MG63 (cell line): Measurements from ENCODE around the gene ISLR. TPM values are rescaled to one million over a fixed set of nuclear protein-coding genes. Genes with fewer than 3 reads are reported as not detected.

Experiments used
- DNase-seq: peaks from one replicate; pipeline ENCODE4 v3.0.0-alpha.2; 2020
- H3K27me3 ChIP-seq: fragments of 250-450 bp; sonication (Bioruptor Pico); 2 replicates; pipeline ENCODE4 v1.5.1; 2020; ENCODE audit warnings: mild to moderate bottlenecking, moderate library complexity
- H3K36me3 ChIP-seq: fragments of 250-450 bp; sonication (Bioruptor Pico); 2 replicates; pipeline ENCODE4 v1.5.1; 2020; ENCODE audit warnings: mild to moderate bottlenecking, moderate library complexity
- H3K4me3 ChIP-seq: fragments of 250-450 bp; sonication (Bioruptor Pico); 2 replicates; pipeline ENCODE4 v1.5.1; 2020; ENCODE audit warnings: mild to moderate bottlenecking, moderate library complexity
- H3K9me3 ChIP-seq: fragments of 250-450 bp; sonication (Bioruptor Pico); 2 replicates; pipeline ENCODE4 v1.5.1; 2020; ENCODE audit warnings: mild to moderate bottlenecking, moderate library complexity
- total RNA-seq: library from RNA; depleted of rRNA; stranded (reverse); fragments of >200 nt; shearing (Covaris generic); gene quantifications from 2 replicates; pipeline ENCODE4 v1.2.3, GENCODE V29; 2014; ENCODE audit warnings: low replicate concordance; rRNA removed

Gene ISLR
- total RNA-seq, 1 experiment from 2014 or later: not detected

GRCh38 chr15:74213858-74214284 is 40.4 kb downstream of the ISLR start:
- Histone ChIP-seq H3K27me3 (no peaks in the 10 kb centered on the region; the same call in 1 of the 2 replicates), H3K9me3 (no peaks in the 10 kb centered on the region; the same call in 1 of the 2 replicates), H3K4me3 (no peak overlapping the region), H3K36me3 (no peaks in the 10 kb centered on the region)
- DNase-seq: no peak

DNA sequence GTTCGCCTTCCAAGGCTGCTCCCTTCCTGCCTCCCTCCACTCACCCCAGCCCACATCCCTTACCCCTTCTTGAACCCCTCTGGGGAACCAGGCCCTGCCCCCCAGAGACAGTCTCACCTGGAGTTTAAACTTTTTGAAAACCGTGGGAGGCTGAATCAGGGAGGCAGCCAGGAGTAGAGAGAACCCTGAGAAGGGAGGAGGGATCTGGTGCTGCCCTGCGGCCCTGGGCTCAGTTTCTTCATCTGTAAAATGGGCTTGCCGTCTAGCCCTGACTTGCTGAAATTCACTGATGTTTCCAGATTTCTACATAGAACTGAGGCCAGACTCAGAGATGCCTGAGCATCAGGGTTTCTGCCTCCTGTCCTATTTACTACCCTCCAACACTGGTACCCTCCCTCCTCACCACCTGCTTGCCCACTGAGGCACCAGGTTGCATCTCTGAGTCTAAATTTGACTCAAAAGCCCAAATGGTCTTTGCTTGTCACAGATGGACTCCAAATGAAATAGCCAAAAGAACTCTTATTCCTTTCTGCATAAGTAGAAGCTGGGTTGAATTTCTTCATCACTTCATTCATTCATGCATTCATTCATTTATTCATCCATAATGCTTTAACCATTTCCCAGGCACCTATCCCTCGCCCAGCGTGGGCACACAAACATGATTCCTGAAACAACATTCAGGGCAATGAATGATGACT is 41.0 kb downstream of the ISLR start:
- no peak for DNase-seq
- Histone ChIP-seq H3K27me3 (no peaks in the 10 kb centered on the region; the same call in 1 of the 2 replicates), H3K9me3 (no peaks in the 10 kb centered on the region; the same call in 1 of the 2 replicates), H3K4me3 (no peak overlapping the region), H3K36me3 (no peaks in the 10 kb centered on the region)

DNA sequence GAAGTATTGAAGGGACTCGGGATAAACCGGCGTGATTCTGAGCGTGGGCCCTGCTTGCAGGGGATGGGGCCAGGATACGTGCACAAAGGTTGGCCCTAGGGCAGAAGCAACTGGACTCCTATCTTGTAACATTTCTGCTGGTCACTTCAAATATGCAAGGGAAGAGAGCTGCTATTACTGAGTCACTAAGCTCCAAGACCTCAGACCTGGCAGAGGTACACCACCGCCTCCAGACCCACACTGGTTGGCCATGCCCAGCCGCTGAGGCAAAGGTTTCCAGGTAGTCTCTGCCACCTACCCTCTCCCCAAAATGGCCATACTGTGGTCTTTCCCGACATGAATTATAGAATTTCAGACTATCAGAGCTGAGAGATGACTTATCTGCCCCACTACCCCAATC is 42.4 kb downstream of the ISLR start:
- no peak overlapping the region for H3K4me3 ChIP-seq
- no peaks in the 10 kb centered on the region for H3K36me3 ChIP-seq
- DNase-seq: peak; percentile 54
- no peaks in the 10 kb centered on the region; the same call in 1 of the 2 replicates for H3K27me3 ChIP-seq
- no peaks in the 10 kb centered on the region for H3K9me3 ChIP-seq

- Histone ChIP-seq H3K4me3 (no peak overlapping the region), H3K27me3 (no peaks in the 10 kb centered on the region; the same call in 1 of the 2 replicates), H3K36me3 (no peaks in the 10 kb centered on the region), H3K9me3 (no peaks in the 10 kb centered on the region)
- DNase-seq: no peak
Observed at GRCh38 chr15:74216949-74217348, 43.4 kb downstream of the ISLR start.

DNA sequence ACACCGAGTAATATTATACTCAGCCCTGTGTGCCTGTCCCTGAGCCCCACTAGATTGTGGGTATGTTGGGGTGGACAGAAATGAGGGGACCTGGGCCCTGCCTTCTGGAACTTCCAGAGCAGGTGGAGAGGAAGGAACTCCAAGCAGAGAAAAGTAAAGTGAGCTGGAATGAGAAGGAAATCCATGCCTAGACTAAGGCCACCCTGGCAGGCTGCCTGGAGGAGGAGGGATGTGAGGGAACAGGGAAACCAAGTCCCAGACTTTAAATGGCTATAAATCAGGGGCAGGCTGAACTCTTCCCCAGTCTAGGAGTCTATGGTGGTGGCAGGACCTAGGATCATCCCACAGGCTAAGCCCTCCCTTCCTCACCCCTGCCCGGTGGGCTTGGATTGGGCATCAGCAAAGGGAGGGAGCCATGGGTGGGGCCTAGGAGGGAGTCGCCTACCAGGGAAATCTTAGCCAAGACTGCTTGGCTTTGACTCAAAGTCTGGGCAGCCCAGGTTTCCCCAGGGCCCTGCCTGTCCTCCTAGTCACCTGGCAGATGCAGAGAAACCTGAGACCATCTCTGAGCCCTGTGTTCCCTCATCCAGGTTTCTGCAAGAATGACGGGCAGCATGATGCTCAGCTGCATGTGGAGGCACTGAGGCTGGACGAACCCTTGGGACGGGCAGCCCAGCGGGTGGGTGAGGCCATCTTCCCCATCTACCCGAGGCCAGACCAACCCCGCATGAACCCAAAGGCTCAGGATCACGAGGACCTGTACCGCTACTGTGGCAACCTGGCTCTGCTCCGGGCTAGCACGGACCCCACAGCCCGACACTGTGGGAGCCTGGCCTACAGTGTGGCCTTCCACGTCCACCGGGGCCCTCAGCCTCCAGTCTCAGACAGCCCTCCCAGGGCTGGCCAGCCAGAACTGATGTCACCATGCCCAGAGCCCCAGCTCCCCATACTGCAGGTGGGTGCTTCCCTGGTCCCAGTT is 44.7 kb downstream of the ISLR start:
- Histone ChIP-seq H3K36me3 (no peaks in the 10 kb centered on the region), H3K27me3 (no peaks in the 10 kb centered on the region; the same call in 1 of the 2 replicates), H3K9me3 (no peaks in the 10 kb centered on the region), H3K4me3 (no peak overlapping the region)
- no peak for DNase-seq

DNA sequence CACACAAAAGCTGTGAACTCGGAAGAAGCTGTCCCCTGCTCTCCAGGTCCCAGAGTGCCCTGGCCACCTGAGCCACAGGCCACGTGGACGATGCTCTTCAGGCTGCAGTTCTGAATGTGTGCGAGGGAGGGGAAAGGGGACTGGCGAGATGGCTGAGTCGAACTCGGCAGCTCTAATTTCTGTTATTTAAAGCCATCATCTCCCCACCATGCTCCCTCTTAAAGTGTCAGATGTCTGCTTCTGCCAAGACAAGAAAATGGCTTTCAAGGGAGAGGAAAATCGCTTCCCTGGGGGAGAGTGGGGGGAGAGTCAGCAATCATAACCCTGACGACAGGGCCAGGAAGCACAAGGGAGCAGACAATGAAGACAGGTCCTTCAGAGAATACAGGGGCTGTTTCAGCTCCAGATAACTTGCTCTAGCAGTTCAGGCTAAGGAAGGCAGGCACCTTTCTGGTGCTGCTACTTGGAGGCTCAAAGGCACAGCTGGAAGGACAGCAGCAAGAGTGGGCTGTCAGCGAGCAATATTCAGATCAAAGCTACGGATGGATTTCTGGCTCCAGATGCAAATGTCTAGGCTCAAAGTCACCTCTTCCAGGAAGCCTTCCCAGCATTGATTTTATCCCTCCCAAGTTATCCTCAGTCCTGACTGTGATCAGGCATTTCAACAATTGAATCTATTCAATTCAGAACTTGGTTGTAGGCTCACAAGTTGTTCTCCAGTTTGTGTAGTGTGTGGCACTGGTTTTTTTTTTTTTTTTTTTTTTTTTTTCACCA is 47.2 kb downstream of the ISLR start:
- no peaks in the 10 kb centered on the region for H3K27me3 ChIP-seq
- no peaks in the 10 kb centered on the region for H3K9me3 ChIP-seq
- no peaks in the 10 kb centered on the region for H3K36me3 ChIP-seq
- no peak for DNase-seq
- no peak overlapping the region for H3K4me3 ChIP-seq

DNA sequence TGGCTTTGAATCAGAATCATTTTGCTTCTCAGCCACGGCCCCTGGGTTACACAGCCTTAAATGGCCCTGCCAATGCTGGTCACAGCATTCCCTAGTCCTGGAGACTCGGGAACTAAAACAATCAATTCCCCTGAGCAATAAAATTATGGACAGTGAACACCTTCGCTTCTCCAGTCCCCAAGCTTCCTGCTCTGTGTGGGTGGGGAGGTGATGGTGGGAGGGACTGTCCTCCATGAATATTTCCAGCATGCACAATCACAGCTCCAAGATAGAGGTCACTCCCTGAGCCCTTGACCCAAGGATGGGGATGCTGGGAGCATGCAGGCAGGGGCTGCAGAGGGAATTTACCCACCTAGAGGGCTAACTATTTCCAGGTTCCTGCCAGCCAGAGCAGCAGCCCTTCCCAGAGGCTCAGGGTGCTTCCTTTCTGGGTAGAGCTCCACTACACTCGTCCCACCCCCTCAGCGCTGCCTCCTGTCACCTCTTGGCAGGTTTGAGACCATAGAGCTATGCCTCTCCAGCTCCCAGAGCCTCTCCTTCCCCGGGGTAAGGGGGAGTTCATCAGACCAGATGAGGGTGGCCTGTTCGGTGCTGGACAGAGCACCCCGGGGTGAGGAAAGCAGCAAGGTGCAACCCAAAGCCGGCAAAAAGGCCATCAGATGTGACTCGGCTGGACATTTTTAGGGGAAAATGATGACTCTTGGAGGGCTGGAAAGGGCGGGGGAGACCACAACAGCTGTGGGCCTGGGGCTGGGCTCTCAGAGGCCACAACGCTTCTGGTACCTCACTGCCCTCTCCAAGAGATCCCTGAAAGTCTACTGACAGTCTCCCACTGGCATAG is 48.1 kb downstream of the ISLR start:
- Histone ChIP-seq H3K4me3 (no peak overlapping the region), H3K9me3 (no peaks in the 10 kb centered on the region)

GRCh38 chr15:74222240-74223119 is 49.0 kb downstream of the ISLR start:
- no peaks in the 10 kb centered on the region for H3K27me3 ChIP-seq
- H3K9me3 ChIP-seq: no peaks in the 10 kb centered on the region
- no peak for DNase-seq
- no peak overlapping the region for H3K4me3 ChIP-seq
- no peaks in the 10 kb centered on the region for H3K36me3 ChIP-seq

More for the DNA sequence above, 48.1 kb downstream of the ISLR start:
- no peak for DNase-seq
- H3K36me3 ChIP-seq: no peaks in the 10 kb centered on the region
- H3K27me3 ChIP-seq: no peaks in the 10 kb centered on the region

- DNase-seq: no peak
- no peaks in the 10 kb centered on the region for H3K27me3 ChIP-seq
Observed at GRCh38 chr15:74225928-74226327, 52.4 kb downstream of the ISLR start.

More at GRCh38 chr15:74225928-74226327, 52.4 kb downstream of the ISLR start:
- H3K4me3 ChIP-seq: no peak overlapping the region
- H3K9me3 ChIP-seq: no peaks in the 10 kb centered on the region
- H3K36me3 ChIP-seq: no peaks in the 10 kb centered on the region

Other genes starting within 250 kb of the ISLR start
- 206 and 224 TPM in 2 replicates for gene LOXL1, start 247.2 kb upstream of the ISLR start, total RNA-seq
- 45.3 and 53.1 TPM in 2 replicates for gene STOML1, start 181.4 kb upstream of the ISLR start, total RNA-seq
- 19.5 and 39.8 TPM in 2 replicates for gene PML, start 179.0 kb upstream of the ISLR start, total RNA-seq
- gene GOLGA6A, start 91.2 kb upstream of the ISLR start, total RNA-seq: not detected in 2 replicates
- gene ISLR2, start 43.1 kb upstream of the ISLR start, total RNA-seq: not detected in 2 replicates
- gene STRA6, start 29.1 kb downstream of the ISLR start, total RNA-seq: 1.4 and 1.9 TPM in 2 replicates
- gene CCDC33, start 62.6 kb downstream of the ISLR start, total RNA-seq: not detected in 2 replicates
- gene CYP11A1, start 193.9 kb downstream of the ISLR start, total RNA-seq: 0.30 and 6.3 TPM in 2 replicates